ENCODE measurements around the gene DNAJB6.

DNAJB6 gene

GRCh38 chr7:157297185-157297584 lies 39.6 kb upstream of the DNAJB6 start:
- TF ChIP-seq REST (IDR thresholded peaks at IDR 0.05; ENCODE audit: low read depth) (no peak), YY1 (IDR thresholded peaks at IDR 0.05; ENCODE audit: low read depth) (no peak), NFIC (IDR thresholded peaks at IDR 0.05) (no peak), CREB1 (IDR thresholded peaks at IDR 0.05; ENCODE audit: low read depth) (no peak), EGR1 (IDR thresholded peaks at IDR 0.05) (no peak), TAF1 (IDR thresholded peaks at IDR 0.05; ENCODE audit: low read depth) (no peak), CEBPB (IDR thresholded peaks at IDR 0.05) (no peak), RAD21 (IDR thresholded peaks at IDR 0.05; ENCODE audit: low read depth) (no peak), MAX (IDR thresholded peaks at IDR 0.05) (no peak), EP300 (IDR thresholded peaks at IDR 0.05; ENCODE audit: borderline replicate concordance) (no peak)

- TF ChIP-seq FOXM1 (IDR thresholded peaks at IDR 0.05; ENCODE audit: borderline replicate concordance, low read depth) (no peak), REST (IDR thresholded peaks at IDR 0.05; ENCODE audit: low read depth) (no peak), MAX (IDR thresholded peaks at IDR 0.05) (no peak), CEBPB (IDR thresholded peaks at IDR 0.05) (no peak), USF1 (IDR thresholded peaks at IDR 0.05) (no peak), TAF1 (IDR thresholded peaks at IDR 0.05; ENCODE audit: low read depth) (no peak), TCF12 (IDR thresholded peaks at IDR 0.05; ENCODE audit: low read depth) (no peak), ZBTB7A (IDR thresholded peaks at IDR 0.05; ENCODE audit: low read depth) (no peak), CREB1 (IDR thresholded peaks at IDR 0.05; ENCODE audit: low read depth) (no peak), NFIC (IDR thresholded peaks at IDR 0.05) (no peak), TEAD4 (IDR thresholded peaks at IDR 0.05) (no peak), YY1 (IDR thresholded peaks at IDR 0.05; ENCODE audit: low read depth) (no peak), EP300 (IDR thresholded peaks at IDR 0.05; ENCODE audit: borderline replicate concordance) (no peak), RAD21 (IDR thresholded peaks at IDR 0.05; ENCODE audit: low read depth) (no peak)
Measured at GRCh38 chr7:157299317-157299612, 37.5 kb upstream of the DNAJB6 start.

GRCh38 chr7:157299613-157300368 lies 37.0 kb upstream of the DNAJB6 start:
- TF ChIP-seq EP300 (IDR thresholded peaks at IDR 0.05; ENCODE audit: borderline replicate concordance): no peak
- TF ChIP-seq CREB1 (IDR thresholded peaks at IDR 0.05; ENCODE audit: low read depth): no peak
- TF ChIP-seq MAX (IDR thresholded peaks at IDR 0.05): peak; percentile 86
- no peak for TF ChIP-seq FOXM1 (IDR thresholded peaks at IDR 0.05; ENCODE audit: borderline replicate concordance, low read depth)
- peak; percentile 69 for TF ChIP-seq TEAD4 (IDR thresholded peaks at IDR 0.05)
- TF ChIP-seq YY1 (IDR thresholded peaks at IDR 0.05; ENCODE audit: low read depth): peak; percentile 10; the same call in 1 of the 2 replicates
- peak; percentile 69 for TF ChIP-seq USF1 (IDR thresholded peaks at IDR 0.05)
- no peak for TF ChIP-seq RAD21 (IDR thresholded peaks at IDR 0.05; ENCODE audit: low read depth)
- no peak for TF ChIP-seq TAF1 (IDR thresholded peaks at IDR 0.05; ENCODE audit: low read depth)
- no peak for TF ChIP-seq NFIC (IDR thresholded peaks at IDR 0.05)
- TF ChIP-seq ZBTB7A (IDR thresholded peaks at IDR 0.05; ENCODE audit: low read depth): peak; percentile 96
- TF ChIP-seq REST (IDR thresholded peaks at IDR 0.05; ENCODE audit: low read depth): no peak
- 0 out of 2 replicates have a peak, but pooled peaks have one; percentile 56 for TF ChIP-seq TCF12 (IDR thresholded peaks at IDR 0.05; ENCODE audit: low read depth)
- TF ChIP-seq EGR1 (IDR thresholded peaks at IDR 0.05): no peak
- peak; percentile 44; the same call in 1 of the 2 replicates for TF ChIP-seq CEBPB (IDR thresholded peaks at IDR 0.05)

GRCh38 chr7:157300369-157300825 lies 36.4 kb upstream of the DNAJB6 start:
- no peak for TF ChIP-seq TEAD4 (IDR thresholded peaks at IDR 0.05)
- no peak for TF ChIP-seq EP300 (IDR thresholded peaks at IDR 0.05; ENCODE audit: borderline replicate concordance)
- TF ChIP-seq CREB1 (IDR thresholded peaks at IDR 0.05; ENCODE audit: low read depth): no peak
- no peak; the same call in 1 of the 2 replicates for TF ChIP-seq YY1 (IDR thresholded peaks at IDR 0.05; ENCODE audit: low read depth)
- TF ChIP-seq TAF1 (IDR thresholded peaks at IDR 0.05; ENCODE audit: low read depth): no peak
- TF ChIP-seq REST (IDR thresholded peaks at IDR 0.05; ENCODE audit: low read depth): no peak
- no peak for TF ChIP-seq CEBPB (IDR thresholded peaks at IDR 0.05)
- TF ChIP-seq MAX (IDR thresholded peaks at IDR 0.05): no peak
- no peak for TF ChIP-seq RAD21 (IDR thresholded peaks at IDR 0.05; ENCODE audit: low read depth)
- no peak for TF ChIP-seq TCF12 (IDR thresholded peaks at IDR 0.05; ENCODE audit: low read depth)
- TF ChIP-seq ZBTB7A (IDR thresholded peaks at IDR 0.05; ENCODE audit: low read depth): no peak
- TF ChIP-seq NFIC (IDR thresholded peaks at IDR 0.05): no peak
- no peak for TF ChIP-seq USF1 (IDR thresholded peaks at IDR 0.05)
- TF ChIP-seq FOXM1 (IDR thresholded peaks at IDR 0.05; ENCODE audit: borderline replicate concordance, low read depth): no peak
- TF ChIP-seq EGR1 (IDR thresholded peaks at IDR 0.05): no peak
